Breast epithelium (tissue), 4 donors: ENCODE measurements around the gene FMN1. TPM values are rescaled to one million over a fixed set of nuclear protein-coding genes. Genes with fewer than 3 reads are reported as not detected.

Experiments used
- DNase-seq, 2 donors: peaks; one replicate each; pipeline ENCODE4 v3.0.0-alpha.2; 2019; ENCODE audit warnings: low spot score in 2 of 2
- H3K27ac ChIP-seq, 2 donors: fragments of 200-600 bp; sonication (generic) in 1 of 2; one replicate each; pipeline ENCODE4 v1.5.1; 2016 to 2019; ENCODE audit warnings: mild to moderate bottlenecking in 1 of 2
- H3K27me3 ChIP-seq, 2 donors: fragments of 200-600 bp; sonication (generic) in 1 of 2; one replicate each; pipeline versions ENCODE4 v1.5.1 to v1.6.0; 2017 to 2019; ENCODE audit warnings: control low read depth in 1 of 2, mild to moderate bottlenecking in 1 of 2
- H3K36me3 ChIP-seq: fragments of 200-600 bp; one replicate; pipeline ENCODE4 v1.5.1; 2019
- H3K4me1 ChIP-seq, 2 donors: fragments of 200-600 bp; sonication (generic); one replicate each; pipeline ENCODE4 v1.5.1; 2016 to 2019; ENCODE audit warnings: control low read depth in 1 of 2
- H3K4me3 ChIP-seq, 3 donors: fragments of 200-600 bp; sonication (generic); 1 replicate in 2 of 3; 2 replicates in 1 of 3; pipeline ENCODE4 v1.5.1; 2016 to 2019; ENCODE audit warnings: mild to moderate bottlenecking in 3 of 3, moderate library complexity in 2 of 3
- H3K9me3 ChIP-seq, 2 donors: fragments of 200-600 bp; sonication (generic) in 1 of 2; one replicate each; pipeline ENCODE4 v1.5.1; 2016 to 2019; ENCODE audit warnings: control low read depth in 1 of 2
- POLR2A ChIP-seq: fragments of 450-650 bp; IDR thresholded peaks from one replicate; pipeline ENCODE4 v1.6.1; 2016; ENCODE audit warnings: antibody characterized with exemption, mild to moderate bottlenecking, moderate library complexity
- POLR2AphosphoS5 ChIP-seq, 3 donors: sonication (generic); formaldehyde crosslinking; IDR thresholded peaks; one replicate each; pipeline ENCODE4 v1.6.1; 2017; ENCODE audit warnings: antibody characterized with exemption in 3 of 3
- intact Hi-C: fragments of 100-400 bp; cut with DNase I; formaldehyde crosslinking; loops from one replicate; pipeline ENCODE4 v1.15.1; 2023; ENCODE audit warnings: low total_unique reads
- total RNA-seq, 3 donors: library from RNA; depleted of rRNA; stranded (reverse); fragments of >200 nt; gene quantifications; one replicate each; pipeline ENCODE4 v1.1.0, GENCODE V29; 2016
- TF ChIP-seq, protein P1 (sequence below), 3 donors: fragments of 450-650 bp; IDR thresholded peaks; one replicate each; pipeline ENCODE4 v1.5.1; 2016 to 2017; ENCODE audit warnings: antibody characterized with exemption in 3 of 3, mild to moderate bottlenecking in 3 of 3, moderate library complexity in 3 of 3

FMN1 gene
- total RNA-seq, 3 donors from 2014 or later, result 33.1 to 56.8 (median 50.7) TPM

DNA sequence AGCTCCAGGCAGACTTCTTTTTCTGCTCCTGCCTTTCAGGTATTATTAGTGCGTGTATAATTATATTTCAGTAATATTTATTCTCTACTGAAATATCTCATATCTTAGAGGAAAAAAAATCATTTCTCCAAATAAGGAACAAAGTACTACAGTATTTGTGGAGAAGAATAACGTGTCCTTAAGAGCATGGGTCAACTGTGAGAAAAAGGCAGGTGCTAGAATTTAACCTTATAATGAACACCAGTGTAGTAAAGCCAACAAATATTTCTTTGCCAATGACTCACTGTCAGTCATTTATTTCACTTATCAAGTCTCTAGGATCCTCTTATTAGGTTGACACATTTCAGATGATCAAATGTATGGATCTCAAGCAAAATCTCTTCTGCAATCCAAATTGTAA, 293.3 kb downstream of the FMN1 start:
- no peaks in the 10 kb centered on the region for H3K36me3 ChIP-seq
- TF ChIP-seq, protein P1, sequence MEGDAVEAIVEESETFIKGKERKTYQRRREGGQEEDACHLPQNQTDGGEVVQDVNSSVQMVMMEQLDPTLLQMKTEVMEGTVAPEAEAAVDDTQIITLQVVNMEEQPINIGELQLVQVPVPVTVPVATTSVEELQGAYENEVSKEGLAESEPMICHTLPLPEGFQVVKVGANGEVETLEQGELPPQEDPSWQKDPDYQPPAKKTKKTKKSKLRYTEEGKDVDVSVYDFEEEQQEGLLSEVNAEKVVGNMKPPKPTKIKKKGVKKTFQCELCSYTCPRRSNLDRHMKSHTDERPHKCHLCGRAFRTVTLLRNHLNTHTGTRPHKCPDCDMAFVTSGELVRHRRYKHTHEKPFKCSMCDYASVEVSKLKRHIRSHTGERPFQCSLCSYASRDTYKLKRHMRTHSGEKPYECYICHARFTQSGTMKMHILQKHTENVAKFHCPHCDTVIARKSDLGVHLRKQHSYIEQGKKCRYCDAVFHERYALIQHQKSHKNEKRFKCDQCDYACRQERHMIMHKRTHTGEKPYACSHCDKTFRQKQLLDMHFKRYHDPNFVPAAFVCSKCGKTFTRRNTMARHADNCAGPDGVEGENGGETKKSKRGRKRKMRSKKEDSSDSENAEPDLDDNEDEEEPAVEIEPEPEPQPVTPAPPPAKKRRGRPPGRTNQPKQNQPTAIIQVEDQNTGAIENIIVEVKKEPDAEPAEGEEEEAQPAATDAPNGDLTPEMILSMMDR (IDR thresholded peaks at IDR 0.05), result no peak
- no peak for TF ChIP-seq POLR2AphosphoS5 (IDR thresholded peaks at IDR 0.05)
- TF ChIP-seq POLR2A, result no peak
- H3K27me3 ChIP-seq, result no peaks in the 10 kb centered on the region
- intact Hi-C loops, result no loop called here
- no peaks in the 10 kb centered on the region for H3K4me1 ChIP-seq
- H3K9me3 ChIP-seq, result no peaks in the 10 kb centered on the region
- no peak for DNase-seq
- no peak overlapping the region for H3K4me3 ChIP-seq
- no peak overlapping the region for H3K27ac ChIP-seq

- no peak for TF ChIP-seq POLR2AphosphoS5 (IDR thresholded peaks at IDR 0.05)
Observed at GRCh38 chr15:32899126-32899596, 295.4 kb downstream of the FMN1 start.

GRCh38 chr15:32898414-32898813, 296.1 kb downstream of the FMN1 start:
- TF ChIP-seq POLR2AphosphoS5 (IDR thresholded peaks at IDR 0.05), result no peak
- TF ChIP-seq, protein P1 (IDR thresholded peaks at IDR 0.05), result no peak
- TF ChIP-seq POLR2A, result no peak
- no peak for DNase-seq
- intact Hi-C loops, result no loop called here

More at GRCh38 chr15:32899126-32899596, 295.4 kb downstream of the FMN1 start:
- Histone ChIP-seq H3K36me3 (no peaks in the 10 kb centered on the region), H3K27ac (no peak overlapping the region), H3K4me1 (no peaks in the 10 kb centered on the region), H3K4me3 (no peak overlapping the region), H3K9me3 (no peaks in the 10 kb centered on the region), H3K27me3 (no peaks in the 10 kb centered on the region)
- intact Hi-C loops, result no loop called here
- no peak for DNase-seq

DNA sequence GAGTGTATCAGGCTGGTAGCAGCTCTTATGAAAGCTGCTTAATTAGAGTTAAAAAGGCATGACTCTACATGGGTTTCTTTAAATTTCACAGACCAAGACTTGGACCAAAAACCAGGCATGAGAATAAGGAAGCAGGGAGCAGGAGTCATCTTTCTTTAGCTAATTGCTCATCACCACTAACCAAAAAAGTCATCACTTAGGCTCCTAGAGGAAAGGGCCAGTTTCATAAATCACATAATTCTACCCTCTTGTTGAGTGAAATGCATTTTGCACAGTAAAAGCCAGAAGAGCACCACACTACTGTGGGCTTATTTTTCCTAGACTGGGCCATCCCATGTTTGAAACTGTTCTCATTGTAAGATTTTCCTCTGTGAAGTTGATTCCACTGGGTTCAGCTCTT, 301.1 kb downstream of the FMN1 start:
- intact Hi-C loops, result no loop called here
- DNase-seq, result no peak
- H3K9me3 ChIP-seq, result no peaks in the 10 kb centered on the region
- H3K27ac ChIP-seq, result no peak overlapping the region
- no peak overlapping the region for H3K4me3 ChIP-seq
- H3K4me1 ChIP-seq, result no peaks in the 10 kb centered on the region
- TF ChIP-seq POLR2AphosphoS5 (IDR thresholded peaks at IDR 0.05) (no peak), POLR2A (no peak)
- TF ChIP-seq, protein P1 (IDR thresholded peaks at IDR 0.05), result no peak
- H3K27me3 ChIP-seq, result no peaks in the 10 kb centered on the region
- H3K36me3 ChIP-seq, result no peaks in the 10 kb centered on the region

More at GRCh38 chr15:32898414-32898813, 296.1 kb downstream of the FMN1 start:
- Histone ChIP-seq H3K4me1 (no peaks in the 10 kb centered on the region), H3K27ac (no peak overlapping the region), H3K36me3 (no peaks in the 10 kb centered on the region), H3K4me3 (no peak overlapping the region), H3K27me3 (no peaks in the 10 kb centered on the region), H3K9me3 (no peaks in the 10 kb centered on the region)

GRCh38 chr15:32889214-32889613, 305.3 kb downstream of the FMN1 start:
- Histone ChIP-seq H3K27me3 (no peaks in the 10 kb centered on the region), H3K36me3 (no peaks in the 10 kb centered on the region), H3K4me1 (no peaks in the 10 kb centered on the region), H3K4me3 (no peak overlapping the region), H3K27ac (no peak overlapping the region), H3K9me3 (no peaks in the 10 kb centered on the region)
- TF ChIP-seq, protein P1 (IDR thresholded peaks at IDR 0.05), result no peak
- intact Hi-C loops, result no loop called here
- DNase-seq, result no peak

DNA sequence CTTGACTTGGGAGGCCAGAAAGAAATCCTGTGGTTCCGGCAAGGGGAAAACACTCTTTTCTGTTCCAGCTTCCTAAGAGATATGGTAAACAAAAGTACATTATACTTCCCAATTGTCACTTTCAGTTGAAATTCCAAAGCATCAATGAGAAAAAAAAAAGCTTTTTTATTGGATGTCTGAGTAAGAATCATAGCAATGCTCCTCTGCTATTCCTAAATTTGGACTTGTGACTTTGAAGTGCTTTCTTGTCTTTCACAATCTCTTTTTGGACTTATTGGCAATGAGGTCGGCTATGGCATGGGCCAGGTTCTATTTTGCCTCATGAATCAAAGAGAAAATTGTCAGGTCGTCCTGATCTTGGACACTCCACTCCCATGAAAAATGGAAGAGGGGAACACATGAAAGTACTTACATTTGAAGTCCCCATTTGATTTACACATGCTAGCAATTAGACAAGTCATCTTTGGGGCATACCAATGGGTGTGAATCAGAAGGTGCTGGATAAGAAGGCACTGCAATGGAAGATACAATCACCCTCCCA, 306.2 kb downstream of the FMN1 start:
- intact Hi-C loops, result no loop called here
- TF ChIP-seq POLR2AphosphoS5 (IDR thresholded peaks at IDR 0.05), result no peak
- TF ChIP-seq, protein P1 (IDR thresholded peaks at IDR 0.05), result no peak
- no peak for TF ChIP-seq POLR2A
- DNase-seq, result no peak
- H3K4me3 ChIP-seq, result no peak overlapping the region
- no peaks in the 10 kb centered on the region for H3K4me1 ChIP-seq
- no peaks in the 10 kb centered on the region for H3K36me3 ChIP-seq
- no peaks in the 10 kb centered on the region for H3K27me3 ChIP-seq
- H3K9me3 ChIP-seq, result no peaks in the 10 kb centered on the region
- H3K27ac ChIP-seq, result no peak overlapping the region
